Stimulated activated CD4-positive, alpha-beta T cell treated with anti-CD3 and anti-CD28 coated beads, TNF-alpha, amount 100 ng/mL, for 4 hours (primary cell): ENCODE measurements around the gene TAS2R42.
A peak's percentile ranks its signal among the peaks of the same experiment; 100 is the strongest.

Source experiments
- DNase-seq, 3 experiments: peaks; one replicate each; pipeline ENCODE4 v3.0.0-alpha.2; 2020; ENCODE audit warnings: low read depth in 3 of 3

TAS2R42 gene

GRCh38 chr12:11186837-11187236 lies at the start of gene TAS2R42:
Gene TAS2R42 (minus strand): TSS chr12:11186937. CDS start chr12:11186937, 0 bp downstream.
- no peak for DNase-seq

GRCh38 chr12:11233532-11233931 lies 46.8 kb upstream of the TAS2R42 start:
- no peak for DNase-seq

GRCh38 chr12:11228296-11228879 lies 41.7 kb upstream of the TAS2R42 start:
- DNase-seq: no peak

- DNase-seq: no peak
Measured at GRCh38 chr12:11227373-11227772, 40.6 kb upstream of the TAS2R42 start.

GRCh38 chr12:11209113-11209512 lies 22.4 kb upstream of the TAS2R42 start:
- no peak for DNase-seq

GRCh38 chr12:11204173-11204572 lies 17.4 kb upstream of the TAS2R42 start:
- no peak for DNase-seq

- no peak for DNase-seq
Measured at GRCh38 chr12:11202811-11203210, 16.1 kb upstream of the TAS2R42 start.

GRCh38 chr12:11183011-11183410 lies 3.7 kb downstream of the TAS2R42 start:
- no peak for DNase-seq

GRCh38 chr12:11182529-11182928 lies 4.2 kb downstream of the TAS2R42 start:
- no peak for DNase-seq

- no peak for DNase-seq
Measured at GRCh38 chr12:11178250-11178649, 8.5 kb downstream of the TAS2R42 start.

GRCh38 chr12:11174022-11174421 lies 12.7 kb downstream of the TAS2R42 start:
- no peak for DNase-seq

GRCh38 chr12:11171969-11172675 lies 14.6 kb downstream of the TAS2R42 start:
- no peak for DNase-seq

- peak; percentile 71 to 77 (median 72) for DNase-seq
Measured at GRCh38 chr12:11171145-11171968, 15.4 kb downstream of the TAS2R42 start, which contains the start of gene SMIM10L1. Gene SMIM10L1 (plus strand): TSS chr12:11171194. CDS start chr12:11171357, 163 bp downstream.

GRCh38 chr12:11170810-11171144 lies 16.0 kb downstream of the TAS2R42 start:
- DNase-seq: no peak

GRCh38 chr12:11166300-11166699 lies 20.4 kb downstream of the TAS2R42 start:
- no peak for DNase-seq

GRCh38 chr12:11164384-11164783 lies 22.4 kb downstream of the TAS2R42 start:
- no peak for DNase-seq

GRCh38 chr12:11162502-11162901 lies 24.2 kb downstream of the TAS2R42 start:
- DNase-seq: no peak

GRCh38 chr12:11158885-11159444 lies 27.8 kb downstream of the TAS2R42 start:
- DNase-seq: no peak

GRCh38 chr12:11154400-11154925 lies 32.3 kb downstream of the TAS2R42 start:
- DNase-seq: no peak

- no peak for DNase-seq
Measured at GRCh38 chr12:11152725-11153124, 34.0 kb downstream of the TAS2R42 start.

GRCh38 chr12:11150832-11151231 lies 35.9 kb downstream of the TAS2R42 start:
- DNase-seq: no peak

- DNase-seq: no peak
Measured at GRCh38 chr12:11147420-11147819, 39.3 kb downstream of the TAS2R42 start.
